GM15510 (cell line): Measurements from ENCODE around the gene ADGRB3.

ENCODE experiments used
- POLR2A ChIP-seq: IDR thresholded peaks from 3 replicates; pipeline ENCODE4 v1.6.1; 2011; ENCODE audit warnings: borderline replicate concordance; ENCODE audit not compliant: insufficient read length; ENCODE audit errors: extremely low read depth

ADGRB3 gene

DNA sequence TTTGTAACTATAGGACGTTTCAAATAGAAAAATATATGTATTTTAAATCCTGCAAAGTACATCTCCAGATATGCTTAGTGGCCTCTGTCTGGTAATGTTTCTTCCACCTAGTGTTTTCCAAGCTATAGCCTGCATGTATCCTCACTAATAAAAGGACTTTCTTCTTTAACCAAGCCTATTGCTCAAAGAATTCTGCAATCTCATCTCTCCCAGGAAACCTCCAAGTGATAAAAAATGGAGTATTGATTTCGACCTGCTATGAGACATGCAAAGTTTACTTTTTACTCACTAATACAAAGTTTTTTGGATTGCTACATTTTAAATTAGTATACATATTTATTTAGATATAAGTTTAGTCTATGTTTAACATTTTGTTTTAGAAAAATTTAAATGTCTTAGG, 23.3 kb downstream of the ADGRB3 start:
- TF ChIP-seq POLR2A = no peak

DNA sequence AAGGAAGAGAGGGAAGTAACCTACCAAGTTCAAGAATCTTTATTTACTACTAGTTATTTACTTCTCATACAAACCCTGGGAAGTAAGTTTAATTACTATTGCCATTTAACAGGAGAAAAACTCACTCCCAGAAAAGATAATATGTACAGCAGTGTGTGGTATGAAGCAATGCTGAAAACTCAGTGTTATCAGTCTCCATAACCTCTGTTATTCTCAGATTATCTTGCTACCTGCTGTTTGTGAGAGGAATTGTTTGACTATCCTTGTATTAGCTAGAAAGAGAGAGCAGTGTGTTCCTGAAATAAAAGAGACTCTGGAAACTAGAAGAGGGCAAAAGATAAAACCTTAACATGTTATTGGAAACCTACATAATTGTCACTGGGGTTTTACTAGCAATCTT, 38.2 kb downstream of the ADGRB3 start:
- no peak for TF ChIP-seq POLR2A

DNA sequence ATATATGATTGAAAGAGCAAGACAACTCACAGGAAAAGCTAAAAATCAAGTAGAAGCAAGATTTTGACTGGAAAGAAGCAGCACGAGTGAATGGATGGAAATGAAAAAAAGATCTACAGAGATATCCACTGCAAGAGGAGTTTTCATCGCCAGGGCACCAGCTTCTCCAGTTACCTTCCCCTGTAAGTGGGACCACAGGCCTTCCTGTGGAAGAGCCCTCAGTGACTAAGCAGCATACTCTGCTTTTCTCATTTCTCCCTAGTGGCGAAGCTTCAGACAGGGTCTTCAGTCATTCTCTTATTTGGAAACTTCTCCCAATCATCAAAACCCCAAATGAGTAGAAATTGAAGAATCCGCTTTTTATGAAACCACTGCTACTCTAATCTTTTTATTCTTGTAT, 40.5 kb downstream of the ADGRB3 start:
- no peak for TF ChIP-seq POLR2A

DNA sequence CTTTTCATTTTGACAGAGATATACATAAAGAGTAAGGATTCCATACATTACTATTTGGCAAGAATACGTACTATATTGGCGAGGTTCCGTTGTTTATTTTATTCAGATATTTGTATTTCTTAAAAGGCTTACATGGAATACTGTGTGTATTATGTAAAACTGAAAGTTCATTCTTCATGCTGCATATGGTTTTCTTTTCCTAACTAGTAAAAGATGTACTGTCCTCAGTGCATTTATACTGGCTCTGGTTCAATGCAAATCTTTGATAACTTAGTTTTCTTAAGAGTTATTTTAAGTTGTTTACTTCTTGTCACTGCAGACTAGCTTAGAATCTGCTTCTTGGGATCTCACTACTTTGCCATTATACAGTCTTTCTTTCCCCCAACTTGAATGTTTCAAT, 42.0 kb downstream of the ADGRB3 start:
- no peak for TF ChIP-seq POLR2A

DNA sequence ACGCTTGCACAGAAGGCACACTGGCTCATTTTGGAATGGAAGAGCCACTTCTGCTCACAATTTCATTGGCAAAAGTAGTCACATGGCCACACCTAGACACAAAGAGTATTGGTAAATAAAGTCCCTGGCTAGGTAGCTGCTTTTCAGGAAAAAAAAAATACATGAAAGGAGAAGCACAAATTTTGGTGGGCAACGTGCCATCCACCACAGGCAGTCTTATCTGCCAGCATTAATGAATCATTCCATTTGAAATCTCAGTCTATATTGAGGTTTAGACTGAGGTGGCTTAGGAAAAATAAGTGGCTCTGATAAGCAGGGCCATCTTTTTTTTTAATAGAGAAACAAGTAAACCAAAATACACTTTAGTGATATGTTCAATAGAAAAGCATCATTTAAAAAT, 44.3 kb downstream of the ADGRB3 start:
- TF ChIP-seq POLR2A = no peak

DNA sequence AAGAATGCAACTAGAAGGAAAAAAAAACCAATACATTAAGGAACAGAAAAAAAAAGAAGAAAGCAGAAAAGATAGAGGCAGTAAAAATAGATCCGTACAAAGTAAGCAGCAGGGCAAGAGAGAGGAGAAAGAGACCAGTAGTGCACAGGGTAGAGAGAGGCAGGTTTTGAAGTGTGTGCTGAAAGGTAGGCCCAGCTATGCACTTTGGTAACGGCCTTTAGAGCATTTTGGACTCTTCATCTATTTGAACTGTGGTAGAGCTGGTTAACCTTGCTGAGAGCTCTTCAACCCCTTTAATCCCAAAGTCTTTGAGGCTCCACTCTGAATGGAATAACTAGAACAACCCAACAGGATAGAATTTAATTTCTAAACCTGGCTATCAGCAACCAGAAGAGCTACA, 45.2 kb downstream of the ADGRB3 start:
- TF ChIP-seq POLR2A = no peak

DNA sequence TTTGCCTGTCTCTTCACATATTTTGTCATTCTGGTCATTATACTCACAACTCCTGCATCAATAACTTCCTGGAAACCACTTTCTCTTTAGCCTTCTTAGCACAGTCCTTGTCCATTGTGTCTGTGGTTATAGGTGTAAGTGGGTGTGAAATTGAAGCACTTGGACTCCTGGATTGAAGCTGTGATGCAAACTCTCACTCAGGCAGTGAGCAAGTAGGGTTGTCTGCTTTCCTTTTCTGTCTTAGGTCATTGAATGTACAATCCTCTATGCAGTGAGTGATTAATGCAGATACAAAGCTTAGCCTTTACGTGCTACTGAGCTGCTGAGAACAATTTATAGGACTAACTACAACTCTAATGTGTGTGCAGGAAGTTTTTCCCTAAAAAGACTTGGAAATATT, 54.8 kb downstream of the ADGRB3 start:
- TF ChIP-seq POLR2A = no peak

DNA sequence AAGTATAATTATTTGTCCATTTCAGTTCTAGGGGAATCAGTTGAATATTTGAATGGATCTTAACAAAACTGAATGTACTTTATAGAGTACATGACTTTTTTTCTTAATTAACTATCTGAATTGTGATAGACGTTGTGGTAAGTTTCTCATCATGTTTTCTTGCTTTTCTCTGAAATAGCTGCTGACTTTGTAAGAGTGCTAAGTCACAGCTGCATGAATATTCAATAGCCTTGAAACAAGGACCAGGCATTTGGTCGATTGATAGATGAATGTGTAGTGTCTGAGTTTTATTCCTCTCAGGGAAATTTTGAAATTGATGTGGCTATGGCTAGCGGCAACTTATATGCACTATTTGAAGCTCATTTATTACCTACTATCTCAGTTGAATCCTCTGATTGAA, 56.0 kb downstream of the ADGRB3 start:
- TF ChIP-seq POLR2A = no peak

DNA sequence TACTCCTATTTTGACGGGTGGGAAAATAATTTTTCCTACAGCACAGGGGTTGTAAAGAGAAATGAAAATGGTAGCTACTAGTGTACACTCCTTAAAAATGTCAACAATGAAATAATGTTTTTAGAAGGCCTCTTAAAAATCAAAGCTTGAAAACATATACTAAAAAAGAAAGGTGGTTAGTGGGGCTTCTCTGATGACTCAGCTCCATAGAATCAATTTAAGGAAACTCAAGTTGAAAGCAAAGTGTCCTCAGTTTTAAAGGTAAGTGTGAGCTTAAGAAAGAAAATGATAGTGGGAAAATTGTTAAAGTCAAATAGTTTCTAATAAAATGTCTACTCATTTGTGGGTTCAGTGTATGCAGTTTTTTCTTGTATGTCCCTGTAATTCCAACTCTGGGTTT, 58.2 kb downstream of the ADGRB3 start:
- no peak for TF ChIP-seq POLR2A

DNA sequence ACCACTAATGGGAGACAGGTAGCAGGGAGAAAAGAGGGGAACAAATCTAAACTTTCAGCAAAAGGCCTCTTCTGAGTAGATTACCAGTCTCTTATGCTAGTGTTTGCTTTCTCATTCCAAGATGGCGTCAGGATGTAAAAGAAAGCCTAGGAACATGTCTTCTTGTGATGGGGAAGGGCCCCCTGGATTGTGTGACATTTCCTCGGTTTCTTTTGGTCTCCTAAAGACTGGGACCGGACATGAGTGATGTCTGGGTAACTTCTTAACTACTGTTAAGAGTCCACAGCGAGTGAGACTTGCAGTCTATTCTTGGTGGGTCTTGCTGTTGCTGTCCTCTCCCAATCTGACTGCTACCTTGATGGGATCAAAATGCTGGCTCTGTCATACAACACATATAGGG, 60.3 kb downstream of the ADGRB3 start:
- no peak for TF ChIP-seq POLR2A

DNA sequence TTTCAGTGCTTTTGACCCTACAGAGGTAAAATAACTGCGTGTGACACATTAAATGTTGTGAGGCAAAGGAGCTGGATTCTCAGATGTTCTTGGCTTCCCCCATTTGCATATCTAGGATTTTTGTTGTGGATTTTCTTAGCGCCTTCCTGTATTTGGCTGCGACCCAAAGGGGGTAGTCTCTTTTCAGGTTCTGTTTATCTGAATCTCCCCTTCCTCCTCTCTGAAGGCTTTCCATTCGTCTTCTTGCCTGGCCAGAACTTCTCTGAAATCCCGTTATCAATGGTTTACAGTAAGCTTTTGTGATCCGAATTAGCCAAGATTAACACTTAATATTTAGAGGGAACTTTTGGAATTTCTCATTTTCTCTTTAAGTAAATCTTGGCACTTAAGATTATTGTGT, 60.8 kb downstream of the ADGRB3 start:
- TF ChIP-seq POLR2A = no peak

DNA sequence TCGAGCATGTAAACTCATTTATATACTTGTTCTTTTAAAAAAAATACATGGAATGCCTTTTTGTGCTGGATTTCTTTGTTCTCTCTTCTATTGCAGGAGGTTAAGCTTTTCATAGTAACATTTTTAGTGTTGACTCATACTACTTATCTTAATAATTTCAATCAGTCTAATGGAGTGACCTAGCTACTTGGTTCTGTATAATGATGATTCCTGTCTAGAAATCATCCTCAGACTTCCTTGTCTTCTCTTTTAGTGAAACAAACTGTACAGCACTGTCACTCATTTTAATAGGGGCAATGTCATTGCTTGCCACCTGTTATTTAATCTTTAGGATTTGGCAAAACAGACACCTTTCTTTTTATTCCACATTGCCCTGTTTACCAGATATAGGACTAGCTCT, 62.3 kb downstream of the ADGRB3 start:
- no peak for TF ChIP-seq POLR2A

DNA sequence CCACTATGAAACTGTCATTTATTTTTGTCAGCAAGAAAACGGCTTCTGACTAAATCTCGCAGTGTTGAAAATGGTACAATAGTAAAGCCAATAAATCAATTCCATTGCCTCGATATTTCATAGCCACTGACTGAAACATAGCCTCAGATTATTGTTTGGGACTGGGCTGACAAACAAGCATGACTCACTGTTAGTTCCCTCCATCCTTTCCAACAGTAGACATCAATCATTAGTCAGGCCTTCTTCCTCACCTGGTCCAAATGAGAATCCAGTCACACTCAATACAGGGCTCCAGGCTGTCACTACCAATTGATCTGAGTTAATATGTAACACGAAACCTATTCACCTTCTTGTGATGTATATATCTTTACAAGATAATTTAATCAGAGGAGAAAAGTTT, 66.1 kb downstream of the ADGRB3 start:
- no peak for TF ChIP-seq POLR2A

DNA sequence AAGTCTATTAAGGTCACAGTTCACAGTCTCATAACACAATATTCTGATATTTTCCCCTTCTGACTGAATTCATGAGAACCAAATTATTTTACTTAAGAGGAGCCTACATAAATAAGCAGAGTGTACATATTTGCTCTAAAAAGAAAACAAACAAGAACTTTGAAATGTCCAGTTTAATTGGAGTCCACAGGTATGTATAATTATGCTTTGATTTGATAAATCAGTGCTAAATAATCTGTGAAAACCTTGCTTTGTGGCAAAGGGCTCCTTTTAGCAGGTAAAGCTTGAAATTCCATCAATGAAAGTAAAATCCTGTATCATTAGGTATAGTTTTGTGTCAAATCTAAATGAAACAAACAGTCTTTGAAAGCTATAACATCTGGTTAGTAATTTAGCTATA, 69.4 kb downstream of the ADGRB3 start:
- TF ChIP-seq POLR2A = no peak

DNA sequence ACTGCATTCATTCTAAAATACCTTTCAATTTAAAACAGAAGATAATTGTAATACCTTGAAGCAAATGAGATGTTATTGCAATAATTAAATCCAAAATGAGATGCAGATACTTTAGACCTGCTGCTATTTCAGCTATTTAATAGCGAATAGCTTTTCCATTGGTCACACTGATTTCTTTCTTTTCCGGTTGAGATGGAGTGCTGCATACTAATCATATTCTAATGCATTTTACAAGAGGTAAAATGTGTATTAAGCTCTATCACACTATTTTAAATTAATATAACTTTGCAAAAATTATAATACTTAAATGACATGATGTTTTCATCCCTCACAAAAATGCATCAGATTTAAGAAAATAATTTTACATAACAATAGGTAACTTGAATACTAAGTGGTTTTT, 74.0 kb downstream of the ADGRB3 start:
- TF ChIP-seq POLR2A = no peak

DNA sequence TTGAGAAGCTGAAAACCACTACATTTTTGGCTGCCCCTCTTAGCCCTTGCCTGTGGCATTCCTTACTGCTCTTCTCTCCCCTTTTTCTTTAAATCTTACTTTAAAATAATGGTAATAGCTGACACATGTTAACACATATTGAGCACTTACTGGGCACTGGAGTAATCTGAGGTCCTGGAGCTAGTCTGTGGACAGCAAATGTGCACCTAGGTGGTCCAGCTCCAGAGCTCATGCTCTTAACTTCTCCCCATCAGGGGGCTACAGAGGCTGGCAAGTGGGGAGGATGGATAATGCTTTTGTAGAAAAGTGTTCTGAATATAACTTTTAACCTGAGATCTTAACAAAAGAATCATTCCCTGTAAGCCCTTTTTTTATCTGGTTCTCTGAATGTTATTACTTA, 74.8 kb downstream of the ADGRB3 start:
- TF ChIP-seq POLR2A = no peak

DNA sequence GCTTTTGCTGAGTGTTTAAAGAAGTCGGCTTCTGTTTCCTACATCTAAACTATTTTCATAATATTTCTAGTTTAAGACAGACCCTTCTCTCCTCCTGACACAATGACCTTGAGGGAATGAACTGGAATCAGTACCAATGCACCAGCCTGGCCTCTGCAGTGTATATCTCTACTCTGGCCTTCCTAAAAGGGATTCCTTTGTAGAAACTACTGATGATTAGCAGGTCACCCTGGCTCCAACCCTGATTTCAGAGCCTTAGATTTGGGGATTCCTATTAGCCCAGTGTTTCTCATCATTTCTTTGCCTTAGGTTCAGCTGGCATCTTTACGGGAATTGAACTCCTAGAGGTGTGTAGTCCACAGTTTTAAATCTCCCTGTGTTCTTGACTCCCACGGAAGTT, 75.4 kb downstream of the ADGRB3 start:
- no peak for TF ChIP-seq POLR2A

DNA sequence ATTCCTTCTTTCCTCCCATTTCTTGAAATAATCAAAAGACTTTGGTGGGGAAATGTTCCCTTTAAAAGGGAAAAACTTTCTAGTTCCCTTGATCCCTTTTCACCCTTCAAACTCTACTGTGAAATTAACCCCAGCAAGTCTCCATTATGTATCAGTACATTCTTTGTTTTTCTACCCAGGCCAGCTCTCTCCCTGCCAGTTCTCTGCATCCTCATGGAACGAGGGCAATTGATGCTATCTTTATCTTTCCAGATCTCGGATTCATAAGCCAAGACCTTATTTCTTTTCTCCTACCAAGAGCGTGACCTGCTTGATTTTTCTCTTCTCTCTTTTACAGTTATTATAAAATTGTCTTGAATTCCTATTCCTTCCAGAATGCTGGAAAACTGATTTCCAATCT, 75.8 kb downstream of the ADGRB3 start:
- TF ChIP-seq POLR2A = no peak

DNA sequence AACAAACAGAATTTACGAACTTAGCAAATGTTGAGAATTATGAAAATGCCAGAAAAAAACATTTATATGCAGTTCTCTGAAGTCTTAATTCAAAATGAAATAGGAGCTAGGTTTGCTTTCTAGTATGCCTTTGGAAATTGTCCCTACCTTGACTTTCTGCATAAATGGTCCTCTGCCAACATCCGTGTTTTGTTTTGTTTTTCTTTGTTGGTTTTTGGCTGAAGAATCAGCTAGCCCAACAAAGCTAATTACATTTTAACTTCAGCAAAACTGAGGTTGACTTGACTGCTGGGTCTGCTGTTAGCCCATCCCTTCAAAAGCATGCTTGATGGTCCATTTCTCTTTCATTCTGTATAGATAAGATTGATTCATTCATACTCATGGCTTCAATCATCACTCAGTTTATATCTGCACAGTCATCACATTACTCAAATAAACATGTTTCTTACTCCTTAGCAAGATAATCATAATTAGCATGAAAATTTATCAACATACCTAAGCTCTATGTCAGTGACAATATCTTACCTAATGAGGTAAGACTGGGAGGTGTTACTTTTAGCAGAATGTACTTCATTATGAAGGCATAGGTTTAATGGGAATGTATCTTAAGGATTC, 76.4 kb downstream of the ADGRB3 start:
- TF ChIP-seq POLR2A = no peak

DNA sequence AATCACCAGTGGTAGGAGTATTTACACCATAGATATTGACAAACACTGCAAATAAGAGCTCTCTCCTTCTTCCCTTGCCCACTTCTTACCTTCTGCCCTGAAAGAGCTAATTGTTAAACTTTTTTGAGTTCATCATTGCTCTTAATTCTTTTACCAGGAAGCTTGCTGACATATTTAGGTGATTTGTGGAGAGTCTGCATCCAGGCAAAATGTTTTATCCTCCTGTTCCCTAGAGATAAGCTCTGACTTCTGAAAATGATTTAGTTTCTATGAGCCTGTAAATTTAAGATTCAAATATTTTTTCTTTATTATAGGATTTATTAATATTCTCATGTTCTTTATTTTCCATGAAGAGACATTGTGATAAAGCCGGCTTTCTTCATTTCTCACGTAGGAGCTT, 81.5 kb downstream of the ADGRB3 start:
- no peak for TF ChIP-seq POLR2A
